GM19468 (cell line): Measurements from ENCODE around the gene PRR18.
"Not testable (repeated sequence)": the region's sequence is repeated elsewhere in the genome, so short reads cannot be mapped to it uniquely, and the experiment has no call there.

Experiments
- ATAC-seq: cut with Tn5 transposase; IDR thresholded peaks from one replicate; pipeline ENCODE4 v1.9.1; 2021; ENCODE audit warnings: mild to moderate bottlenecking, moderate library complexity, moderate number of reproducible peaks; ENCODE audit not compliant: unreplicated experiment; ENCODE audit errors: extremely low read depth

Gene PRR18

GRCh38 chr6:166308033-166308768 lies at the start of gene PRR18:
TSS of gene PRR18 (minus strand) at chr6:166308392. CDS start at chr6:166308142, 250 bp downstream.
- no peak for ATAC-seq

GRCh38 chr6:166355552-166355951 lies 47.4 kb upstream of the PRR18 start:
- ATAC-seq, result no peak

- ATAC-seq, result no peak
Measured at GRCh38 chr6:166354965-166355364, 46.8 kb upstream of the PRR18 start.

GRCh38 chr6:166354143-166354542 lies 46.0 kb upstream of the PRR18 start:
- ATAC-seq, result no peak

GRCh38 chr6:166353507-166353906 lies 45.3 kb upstream of the PRR18 start:
- no peak for ATAC-seq

- no peak for ATAC-seq
Measured at GRCh38 chr6:166352923-166353322, 44.7 kb upstream of the PRR18 start.

GRCh38 chr6:166351715-166352285 lies 43.6 kb upstream of the PRR18 start:
- ATAC-seq, result peak; percentile 86

- ATAC-seq, result no peak
Measured at GRCh38 chr6:166348305-166348949, 40.2 kb upstream of the PRR18 start.

- no peak for ATAC-seq
Measured at GRCh38 chr6:166346965-166347364, 38.8 kb upstream of the PRR18 start.

- ATAC-seq, result no peak
Measured at GRCh38 chr6:166346449-166346848, 38.3 kb upstream of the PRR18 start.

GRCh38 chr6:166345672-166346071 lies 37.5 kb upstream of the PRR18 start:
- not testable (repeated sequence) for ATAC-seq

GRCh38 chr6:166344921-166345320 lies 36.7 kb upstream of the PRR18 start:
- ATAC-seq, result not testable (repeated sequence)

GRCh38 chr6:166344240-166344639 lies 36.0 kb upstream of the PRR18 start:
- no peak for ATAC-seq

- no peak for ATAC-seq
Measured at GRCh38 chr6:166343150-166343487, 34.9 kb upstream of the PRR18 start.

GRCh38 chr6:166342349-166343149 lies 34.4 kb upstream of the PRR18 start, which contains the start of gene SFT2D1:
TSS of gene SFT2D1 (minus strand) at chr6:166342545. CDS start at chr6:166342481, 64 bp downstream.
- ATAC-seq, result peak; percentile 95

- ATAC-seq, result no peak
Measured at GRCh38 chr6:166341977-166342348, 33.8 kb upstream of the PRR18 start.

GRCh38 chr6:166341464-166341863 lies 33.3 kb upstream of the PRR18 start:
- no peak for ATAC-seq

GRCh38 chr6:166338854-166339253 lies 30.7 kb upstream of the PRR18 start:
- ATAC-seq, result no peak

- ATAC-seq, result no peak
Measured at GRCh38 chr6:166336847-166337246, 28.7 kb upstream of the PRR18 start.

GRCh38 chr6:166335378-166336302 lies 27.4 kb upstream of the PRR18 start:
- ATAC-seq, result peak; percentile 41
